ENCODE measurements around the gene ADGRF4.

The ADGRF4 gene

DNA sequence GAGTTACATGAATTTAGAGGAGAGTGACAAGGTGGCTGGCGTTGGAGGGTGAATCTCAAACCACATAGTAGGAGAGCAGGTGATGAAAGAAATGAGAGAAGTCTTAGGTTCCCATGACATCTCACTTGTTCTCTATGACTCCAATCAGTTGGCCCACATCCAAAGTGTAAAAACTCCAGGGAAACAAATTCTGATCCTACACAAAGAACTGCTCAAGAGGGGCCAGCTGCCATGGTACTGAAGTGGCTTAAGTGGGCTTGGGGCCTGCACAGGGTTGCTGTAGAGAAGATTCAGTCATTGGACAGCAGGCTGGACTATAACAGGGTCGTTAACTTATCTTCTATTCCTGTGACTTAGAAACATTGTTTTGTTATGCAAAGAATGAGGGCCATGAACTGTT lies 7.6 kb upstream of the ADGRF4 start:
- Histone ChIP-seq H3K9me3 (ENCODE audit: insufficient read depth, low read length) (no peaks in the 10 kb centered on the region), H3K79me2 (ENCODE audit: low read length) (no peaks in the 10 kb centered on the region), H3K9ac (ENCODE audit: low read length) (no peak overlapping the region), H2AFZ (ENCODE audit: low read depth, low read length) (no peak overlapping the region), H3K27ac (ENCODE audit: low read length) (no peak overlapping the region), H3K36me3 (replicated peaks; ENCODE audit: low read depth, low read length) (no peaks in the 10 kb centered on the region), H3K4me3 (ENCODE audit: low read length) (no peak overlapping the region), H3K4me1 (ENCODE audit: low read length) (peaks cover 13% of the 10 kb centered on the region), H3K4me2 (ENCODE audit: low read length) (no peak overlapping the region), H4K20me1 (ENCODE audit: insufficient read depth, low read length) (no peaks in the 10 kb centered on the region), H3K27me3 (ENCODE audit: low read depth, low read length) (no peaks in the 10 kb centered on the region)
- TF ChIP-seq, protein P1, sequence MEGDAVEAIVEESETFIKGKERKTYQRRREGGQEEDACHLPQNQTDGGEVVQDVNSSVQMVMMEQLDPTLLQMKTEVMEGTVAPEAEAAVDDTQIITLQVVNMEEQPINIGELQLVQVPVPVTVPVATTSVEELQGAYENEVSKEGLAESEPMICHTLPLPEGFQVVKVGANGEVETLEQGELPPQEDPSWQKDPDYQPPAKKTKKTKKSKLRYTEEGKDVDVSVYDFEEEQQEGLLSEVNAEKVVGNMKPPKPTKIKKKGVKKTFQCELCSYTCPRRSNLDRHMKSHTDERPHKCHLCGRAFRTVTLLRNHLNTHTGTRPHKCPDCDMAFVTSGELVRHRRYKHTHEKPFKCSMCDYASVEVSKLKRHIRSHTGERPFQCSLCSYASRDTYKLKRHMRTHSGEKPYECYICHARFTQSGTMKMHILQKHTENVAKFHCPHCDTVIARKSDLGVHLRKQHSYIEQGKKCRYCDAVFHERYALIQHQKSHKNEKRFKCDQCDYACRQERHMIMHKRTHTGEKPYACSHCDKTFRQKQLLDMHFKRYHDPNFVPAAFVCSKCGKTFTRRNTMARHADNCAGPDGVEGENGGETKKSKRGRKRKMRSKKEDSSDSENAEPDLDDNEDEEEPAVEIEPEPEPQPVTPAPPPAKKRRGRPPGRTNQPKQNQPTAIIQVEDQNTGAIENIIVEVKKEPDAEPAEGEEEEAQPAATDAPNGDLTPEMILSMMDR (IDR thresholded peaks at IDR 0.05; ENCODE audit: low read depth, low read length), result no peak
- TF ChIP-seq EZH2phosphoT487 (IDR thresholded peaks at IDR 0.05; ENCODE audit: low read depth), result no peak

DNA sequence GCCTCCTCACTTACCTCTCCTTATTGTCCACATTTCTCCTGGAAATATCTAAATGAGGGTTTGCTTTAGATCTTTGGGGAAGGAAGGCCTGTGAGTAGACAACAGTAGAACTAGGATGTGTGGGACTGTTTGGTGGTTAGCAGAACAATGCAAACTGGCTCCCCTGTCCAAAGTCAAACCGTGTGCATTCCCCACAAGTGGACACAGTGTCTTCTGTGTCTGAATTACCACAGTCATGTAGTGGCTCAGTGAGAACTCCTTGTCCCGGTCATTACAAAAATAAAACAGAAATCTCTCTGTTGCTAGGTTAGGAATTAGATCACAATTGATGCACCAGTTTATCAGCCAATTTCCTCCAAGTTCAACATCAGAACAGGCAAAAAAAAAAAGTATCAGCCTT lies 455 bp upstream of the ADGRF4 start:
- no peak overlapping the region for H3K4me2 ChIP-seq (ENCODE audit: low read length)
- TF ChIP-seq, protein P1 (IDR thresholded peaks at IDR 0.05; ENCODE audit: low read depth, low read length), result no peak
- no peak for TF ChIP-seq EZH2phosphoT487 (IDR thresholded peaks at IDR 0.05; ENCODE audit: low read depth)
- no peaks in the 10 kb centered on the region for H3K36me3 ChIP-seq (replicated peaks; ENCODE audit: low read depth, low read length)
- no peak overlapping the region; the same call in 1 of the 2 replicates for H2AFZ ChIP-seq (ENCODE audit: low read depth, low read length)
- H3K4me3 ChIP-seq (ENCODE audit: low read length), result no peak overlapping the region
- H3K27me3 ChIP-seq (ENCODE audit: low read depth, low read length), result no peaks in the 10 kb centered on the region
- H3K9ac ChIP-seq (ENCODE audit: low read length), result no peak overlapping the region
- H3K4me1 ChIP-seq (ENCODE audit: low read length), result peaks cover 27% of the 10 kb centered on the region
- no peaks in the 10 kb centered on the region for H3K79me2 ChIP-seq (ENCODE audit: low read length)
- H3K27ac ChIP-seq (ENCODE audit: low read length), result no peak overlapping the region
- no peaks in the 10 kb centered on the region for H3K9me3 ChIP-seq (ENCODE audit: insufficient read depth, low read length)
- no peaks in the 10 kb centered on the region for H4K20me1 ChIP-seq (ENCODE audit: insufficient read depth, low read length)

DNA sequence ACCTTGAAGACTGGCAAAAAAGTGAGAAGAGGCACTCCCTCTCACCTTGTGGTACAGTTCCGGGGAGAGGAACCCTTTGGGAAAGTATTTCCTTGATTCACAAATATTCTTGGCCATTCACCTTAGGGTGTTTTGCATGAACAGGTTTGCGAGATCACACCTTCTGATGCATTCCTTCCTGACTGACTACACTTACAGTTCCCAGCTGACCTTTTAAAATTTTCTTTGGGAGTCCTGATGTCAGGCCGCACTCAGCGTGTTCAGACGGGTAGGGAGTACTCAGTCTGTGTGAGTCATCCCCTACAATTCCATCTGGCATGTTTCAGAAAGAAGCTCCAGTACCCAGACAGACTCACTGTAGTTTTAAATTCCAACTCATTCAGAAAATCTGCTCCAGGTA lies 1.7 kb downstream of the ADGRF4 start:
- Histone ChIP-seq H3K4me1 (ENCODE audit: low read length) (peaks cover 27% of the 10 kb centered on the region), H3K4me2 (ENCODE audit: low read length) (no peak overlapping the region), H2AFZ (ENCODE audit: low read depth, low read length) (no peak overlapping the region), H3K9ac (ENCODE audit: low read length) (no peak overlapping the region), H4K20me1 (ENCODE audit: insufficient read depth, low read length) (no peaks in the 10 kb centered on the region), H3K79me2 (ENCODE audit: low read length) (no peaks in the 10 kb centered on the region), H3K27me3 (ENCODE audit: low read depth, low read length) (no peaks in the 10 kb centered on the region), H3K27ac (ENCODE audit: low read length) (no peak overlapping the region), H3K9me3 (ENCODE audit: insufficient read depth, low read length) (no peaks in the 10 kb centered on the region), H3K36me3 (replicated peaks; ENCODE audit: low read depth, low read length) (no peaks in the 10 kb centered on the region), H3K4me3 (ENCODE audit: low read length) (no peak overlapping the region)
- TF ChIP-seq EZH2phosphoT487 (IDR thresholded peaks at IDR 0.05; ENCODE audit: low read depth), result no peak
- TF ChIP-seq, protein P1 (IDR thresholded peaks at IDR 0.05; ENCODE audit: low read depth, low read length), result no peak

DNA sequence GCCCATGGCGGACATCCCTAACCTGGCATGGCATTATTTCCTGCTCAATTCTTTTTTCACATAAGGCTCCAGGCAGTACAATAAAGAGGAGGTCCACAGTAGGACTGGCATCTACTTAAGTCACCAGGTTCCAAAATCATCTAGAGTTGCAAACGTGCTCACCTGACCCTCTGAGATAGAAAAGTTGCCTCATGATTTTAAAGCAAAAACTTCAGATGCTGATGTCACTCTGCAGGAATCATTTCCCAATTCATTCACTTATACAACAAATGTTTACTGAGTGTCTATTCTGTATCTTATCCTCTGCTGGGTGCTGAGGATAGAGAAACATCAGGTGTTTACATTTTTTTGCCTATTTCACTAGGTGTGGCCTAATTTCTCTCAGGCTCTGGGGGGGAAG lies 2.2 kb downstream of the ADGRF4 start:
- no peaks in the 10 kb centered on the region for H3K36me3 ChIP-seq (replicated peaks; ENCODE audit: low read depth, low read length)
- peaks cover 24% of the 10 kb centered on the region for H3K4me1 ChIP-seq (ENCODE audit: low read length)
- no peak overlapping the region for H3K4me2 ChIP-seq (ENCODE audit: low read length)
- no peaks in the 10 kb centered on the region for H4K20me1 ChIP-seq (ENCODE audit: insufficient read depth, low read length)
- H2AFZ ChIP-seq (ENCODE audit: low read depth, low read length), result no peak overlapping the region
- H3K4me3 ChIP-seq (ENCODE audit: low read length), result no peak overlapping the region
- H3K27ac ChIP-seq (ENCODE audit: low read length), result no peak overlapping the region
- no peak overlapping the region for H3K9ac ChIP-seq (ENCODE audit: low read length)
- no peaks in the 10 kb centered on the region for H3K27me3 ChIP-seq (ENCODE audit: low read depth, low read length)
- TF ChIP-seq, protein P1 (IDR thresholded peaks at IDR 0.05; ENCODE audit: low read depth, low read length), result no peak
- no peaks in the 10 kb centered on the region for H3K79me2 ChIP-seq (ENCODE audit: low read length)
- H3K9me3 ChIP-seq (ENCODE audit: insufficient read depth, low read length), result no peaks in the 10 kb centered on the region

All from OCI-LY3 (cell line).